ENCODE data around the gene ACACB.

ACACB gene

GRCh38 chr12:109267361-109267760 is 151.0 kb downstream of the ACACB start:
- TF ChIP-seq REST (IDR thresholded peaks at IDR 0.05; ENCODE audit: insufficient read depth in 1 of 2, low read depth in 2 of 2, low read length in 2 of 2) (no peak), FOXP2 (optimal IDR thresholded peaks at IDR 0.05; ENCODE audit: borderline replicate concordance, extremely low read depth, extremely low read length, insufficient read depth) (no peak), SIN3A (IDR thresholded peaks at IDR 0.05; ENCODE audit: borderline replicate concordance, insufficient read depth, low read length) (no peak), POLR2AphosphoS5 (IDR thresholded peaks at IDR 0.05; ENCODE audit: low read depth, low read length) (no peak), TAF1 (IDR thresholded peaks at IDR 0.05; ENCODE audit: borderline replicate concordance, insufficient read depth, low read length) (no peak)

DNA sequence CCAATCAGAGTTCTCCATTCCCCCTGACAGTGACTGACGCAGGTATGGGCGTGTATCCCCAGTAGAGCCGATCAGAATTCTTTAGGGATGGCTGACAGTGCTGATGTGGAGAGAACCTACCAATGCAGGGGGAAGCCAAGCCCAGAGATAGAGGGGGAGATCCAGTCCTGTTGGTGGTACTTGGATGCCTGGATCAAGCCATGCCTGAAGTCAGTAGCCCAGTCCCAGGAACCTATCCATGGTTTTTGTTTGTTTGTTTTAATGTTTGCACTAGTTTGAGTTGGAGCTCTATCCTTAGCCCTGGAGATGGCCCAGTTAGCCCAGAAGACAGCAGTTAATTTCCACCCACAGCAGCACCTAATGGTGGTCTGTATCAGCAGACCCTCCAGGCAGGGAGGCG is 152.5 kb downstream of the ACACB start:
- TF ChIP-seq REST (IDR thresholded peaks at IDR 0.05; ENCODE audit: insufficient read depth in 1 of 2, low read depth in 2 of 2, low read length in 2 of 2) (no peak), TAF1 (IDR thresholded peaks at IDR 0.05; ENCODE audit: borderline replicate concordance, insufficient read depth, low read length) (no peak)

GRCh38 chr12:109269428-109269827 is 153.0 kb downstream of the ACACB start:
- TF ChIP-seq FOXP2 (optimal IDR thresholded peaks at IDR 0.05; ENCODE audit: borderline replicate concordance, extremely low read depth, extremely low read length, insufficient read depth) (no peak), REST (IDR thresholded peaks at IDR 0.05; ENCODE audit: insufficient read depth in 1 of 2, low read depth in 2 of 2, low read length in 2 of 2) (no peak), POLR2AphosphoS5 (IDR thresholded peaks at IDR 0.05; ENCODE audit: low read depth, low read length) (no peak), TAF1 (IDR thresholded peaks at IDR 0.05; ENCODE audit: borderline replicate concordance, insufficient read depth, low read length) (no peak), SIN3A (IDR thresholded peaks at IDR 0.05; ENCODE audit: borderline replicate concordance, insufficient read depth, low read length) (no peak)

DNA sequence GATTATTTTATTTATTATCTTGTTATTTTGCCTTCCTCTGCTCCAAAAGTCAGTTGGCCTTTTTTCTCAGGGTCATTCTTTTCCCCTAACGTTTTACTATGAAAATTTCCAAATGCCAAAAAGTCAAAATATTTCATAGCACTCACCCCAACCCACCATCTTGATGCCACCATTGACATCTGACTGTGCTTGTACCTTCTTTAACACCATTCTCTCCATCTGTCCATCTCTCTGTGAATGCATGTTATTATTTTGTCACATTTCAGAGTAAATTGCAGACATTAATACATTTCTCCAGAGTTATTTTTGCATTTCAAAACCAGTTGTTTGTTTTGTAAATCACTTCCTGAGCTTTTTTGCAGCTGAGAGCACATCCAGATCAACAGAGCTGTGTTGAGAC is 154.1 kb downstream of the ACACB start:
- TF ChIP-seq POLR2AphosphoS5 (IDR thresholded peaks at IDR 0.05; ENCODE audit: low read depth, low read length): no peak
- no peak for TF ChIP-seq TAF1 (IDR thresholded peaks at IDR 0.05; ENCODE audit: borderline replicate concordance, insufficient read depth, low read length)
- TF ChIP-seq REST (IDR thresholded peaks at IDR 0.05; ENCODE audit: insufficient read depth in 1 of 2, low read depth in 2 of 2, low read length in 2 of 2): no peak
- no peak for TF ChIP-seq FOXP2 (optimal IDR thresholded peaks at IDR 0.05; ENCODE audit: borderline replicate concordance, extremely low read depth, extremely low read length, insufficient read depth)
- no peak for TF ChIP-seq SIN3A (IDR thresholded peaks at IDR 0.05; ENCODE audit: borderline replicate concordance, insufficient read depth, low read length)

DNA sequence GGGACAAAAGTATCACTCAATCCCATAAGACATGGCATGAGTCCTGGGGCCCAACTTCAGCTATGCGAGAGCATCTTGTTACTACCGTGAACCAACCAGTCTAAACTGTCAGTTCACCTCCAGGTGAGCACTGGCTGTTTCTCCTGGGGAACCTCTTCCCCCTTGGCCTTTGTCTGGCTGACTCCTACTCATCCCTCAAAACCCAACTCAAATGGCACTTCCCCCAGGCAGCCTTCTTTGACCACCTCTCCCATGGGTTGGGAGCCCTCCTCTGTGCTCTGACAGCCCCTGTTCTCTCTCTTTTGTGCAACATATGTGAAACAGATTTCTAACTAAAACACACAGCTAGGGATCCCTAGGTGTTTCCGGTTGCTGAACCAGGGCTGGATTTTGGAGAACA is 155.0 kb downstream of the ACACB start:
- TF ChIP-seq SIN3A (IDR thresholded peaks at IDR 0.05; ENCODE audit: borderline replicate concordance, insufficient read depth, low read length): no peak
- TF ChIP-seq TAF1 (IDR thresholded peaks at IDR 0.05; ENCODE audit: borderline replicate concordance, insufficient read depth, low read length): no peak
- no peak for TF ChIP-seq REST (IDR thresholded peaks at IDR 0.05; ENCODE audit: insufficient read depth in 1 of 2, low read depth in 2 of 2, low read length in 2 of 2)
- TF ChIP-seq POLR2AphosphoS5 (IDR thresholded peaks at IDR 0.05; ENCODE audit: low read depth, low read length): no peak
- TF ChIP-seq FOXP2 (optimal IDR thresholded peaks at IDR 0.05; ENCODE audit: borderline replicate concordance, extremely low read depth, extremely low read length, insufficient read depth): no peak
